ENCODE results near the gene BMP7. TPM values are rescaled to one million over a fixed set of nuclear protein-coding genes. Genes with fewer than 3 reads are reported as not detected.
"Not testable (repeated sequence)": the region's sequence is repeated elsewhere in the genome, so short reads cannot be mapped to it uniquely, and the experiment has no call there.

The BMP7 gene
- total RNA-seq, 1 experiment from 2014 or later = not detected

DNA sequence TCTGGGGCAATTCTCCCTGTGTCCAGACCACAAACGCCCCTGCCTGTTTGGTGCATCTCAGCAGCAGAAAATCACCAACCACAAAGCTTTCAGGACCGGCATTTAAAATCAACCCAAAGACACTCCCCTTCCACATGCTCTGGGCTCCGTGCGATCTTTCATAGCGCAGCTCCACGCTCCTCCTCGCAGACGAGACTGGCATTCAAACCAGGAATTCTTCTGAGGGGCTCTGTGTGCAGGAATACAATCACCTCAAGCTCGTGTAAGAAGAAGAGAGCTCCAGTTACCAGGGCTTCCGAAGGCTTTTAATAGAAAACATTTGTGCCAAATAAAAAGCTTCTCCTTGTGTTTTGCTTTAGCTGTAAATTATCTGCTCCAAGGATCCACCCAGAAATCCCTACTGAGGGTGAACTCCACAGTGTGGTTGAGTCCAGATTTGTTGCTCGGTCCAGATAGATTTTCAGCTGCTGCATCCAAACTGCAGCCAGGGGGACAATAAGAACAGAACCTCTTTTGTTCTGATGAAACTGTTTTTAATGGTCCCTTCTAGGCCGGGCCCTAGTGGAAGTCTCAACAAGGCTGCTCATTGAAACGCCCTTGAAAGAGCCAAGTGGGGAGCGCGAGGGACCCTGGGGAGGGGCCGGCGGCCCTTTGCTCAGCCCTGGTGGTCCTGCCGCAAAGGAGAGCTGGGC is 16.4 kb upstream of the BMP7 start:
- H3K27ac Mint-ChIP-seq (ENCODE audit: low read depth, unreplicated experiment) = no peak overlapping the region
- intact Hi-C loops (cut with micrococcal nuclease) = no loop called here
- no peak for DNase-seq (ENCODE audit: unreplicated experiment)
- CTCF ChIA-PET = interaction anchor here (0.6 to 1.1 kb wide), 3 partner anchors 27 to 733 kb away, joined by 3 to 5 read pairs (median 4); no protein-coding TSS in a partner anchor
- H3K4me3 Mint-ChIP-seq (ENCODE audit: unreplicated experiment) = no peak overlapping the region
- H3K9me3 Mint-ChIP-seq (ENCODE audit: unreplicated experiment) = no peaks in the 10 kb centered on the region
- H3K4me1 Mint-ChIP-seq (ENCODE audit: insufficient read depth, unreplicated experiment) = no peaks in the 10 kb centered on the region
- no peaks in the 10 kb centered on the region for H3K36me3 Mint-ChIP-seq (ENCODE audit: insufficient read depth, unreplicated experiment)
- no TSS peak for BruUV-seq (replicated peaks)
- POLR2A ChIA-PET = interaction anchor here (1.4 kb wide), 1 partner anchor 11 kb away, joined by 3 read pairs; no protein-coding TSS in a partner anchor
- H3K27me3 Mint-ChIP-seq (ENCODE audit: insufficient read depth, unreplicated experiment) = peaks cover 60% of the 10 kb centered on the region
- TF ChIP-seq, protein P1, sequence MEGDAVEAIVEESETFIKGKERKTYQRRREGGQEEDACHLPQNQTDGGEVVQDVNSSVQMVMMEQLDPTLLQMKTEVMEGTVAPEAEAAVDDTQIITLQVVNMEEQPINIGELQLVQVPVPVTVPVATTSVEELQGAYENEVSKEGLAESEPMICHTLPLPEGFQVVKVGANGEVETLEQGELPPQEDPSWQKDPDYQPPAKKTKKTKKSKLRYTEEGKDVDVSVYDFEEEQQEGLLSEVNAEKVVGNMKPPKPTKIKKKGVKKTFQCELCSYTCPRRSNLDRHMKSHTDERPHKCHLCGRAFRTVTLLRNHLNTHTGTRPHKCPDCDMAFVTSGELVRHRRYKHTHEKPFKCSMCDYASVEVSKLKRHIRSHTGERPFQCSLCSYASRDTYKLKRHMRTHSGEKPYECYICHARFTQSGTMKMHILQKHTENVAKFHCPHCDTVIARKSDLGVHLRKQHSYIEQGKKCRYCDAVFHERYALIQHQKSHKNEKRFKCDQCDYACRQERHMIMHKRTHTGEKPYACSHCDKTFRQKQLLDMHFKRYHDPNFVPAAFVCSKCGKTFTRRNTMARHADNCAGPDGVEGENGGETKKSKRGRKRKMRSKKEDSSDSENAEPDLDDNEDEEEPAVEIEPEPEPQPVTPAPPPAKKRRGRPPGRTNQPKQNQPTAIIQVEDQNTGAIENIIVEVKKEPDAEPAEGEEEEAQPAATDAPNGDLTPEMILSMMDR (IDR thresholded peaks at IDR 0.05; ENCODE audit: unreplicated experiment) = no peak

DNA sequence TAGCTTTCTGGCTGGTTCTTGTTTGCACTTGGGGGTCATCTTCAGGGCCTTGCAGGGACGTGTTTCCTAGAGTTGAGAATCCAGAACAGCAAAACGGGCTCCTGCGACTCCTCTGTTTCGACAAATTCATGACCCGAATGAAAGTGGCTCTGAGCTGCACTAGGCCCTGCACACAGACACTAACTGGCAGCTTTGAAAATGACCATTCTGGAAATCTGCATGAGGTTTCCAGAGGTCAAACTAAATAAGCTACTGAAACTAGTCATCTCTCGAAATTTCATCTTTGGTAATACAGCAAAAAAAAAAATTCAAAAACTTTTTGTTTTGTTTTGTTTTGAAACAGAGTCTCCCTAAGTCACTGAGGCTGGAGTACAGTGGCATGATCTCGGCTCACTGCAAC is 15.5 kb upstream of the BMP7 start:
- H3K27ac Mint-ChIP-seq (ENCODE audit: low read depth, unreplicated experiment) = no peak overlapping the region
- no peaks in the 10 kb centered on the region for H3K36me3 Mint-ChIP-seq (ENCODE audit: insufficient read depth, unreplicated experiment)
- H3K4me1 Mint-ChIP-seq (ENCODE audit: insufficient read depth, unreplicated experiment) = no peaks in the 10 kb centered on the region
- H3K9me3 Mint-ChIP-seq (ENCODE audit: unreplicated experiment) = no peaks in the 10 kb centered on the region
- DNase-seq (ENCODE audit: unreplicated experiment) = no peak
- intact Hi-C loops (cut with micrococcal nuclease) = no loop called here
- H3K27me3 Mint-ChIP-seq (ENCODE audit: insufficient read depth, unreplicated experiment) = peaks cover 60% of the 10 kb centered on the region
- ChIA-PET POLR2A (interaction anchor here (1.4 kb wide), 1 partner anchor 12 kb away, joined by 3 read pairs; no protein-coding TSS in a partner anchor), CTCF (interaction anchor here (0.6 to 1.1 kb wide), 2 partner anchors 192 to 732 kb away, joined by 4 to 5 read pairs; no protein-coding TSS in a partner anchor)
- BruUV-seq (replicated peaks) = no TSS peak
- TF ChIP-seq, protein P1 (IDR thresholded peaks at IDR 0.05; ENCODE audit: unreplicated experiment) = no peak
- H3K4me3 Mint-ChIP-seq (ENCODE audit: unreplicated experiment) = no peak overlapping the region

DNA sequence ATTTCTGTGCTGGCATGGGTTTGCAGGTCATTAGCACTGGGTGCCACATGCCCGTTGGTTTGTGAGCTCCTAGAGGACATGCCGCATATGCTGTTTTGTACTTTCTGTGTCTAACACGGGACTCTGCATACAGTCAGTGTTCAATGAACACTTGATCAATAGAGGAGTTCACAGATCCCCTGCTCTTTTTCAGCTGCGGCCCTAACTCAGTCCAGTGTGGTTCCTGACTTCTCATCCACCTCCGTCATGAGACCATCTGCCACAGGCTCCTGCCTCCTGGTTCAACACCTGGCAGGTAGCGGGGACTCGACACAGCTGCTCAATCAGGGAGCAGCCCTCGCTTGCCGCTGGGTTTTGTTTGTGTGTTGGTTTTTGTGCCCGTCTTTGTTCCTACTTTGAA is 13.8 kb upstream of the BMP7 start:
- H3K9me3 Mint-ChIP-seq (ENCODE audit: unreplicated experiment) = no peaks in the 10 kb centered on the region
- no peak overlapping the region for H3K27ac Mint-ChIP-seq (ENCODE audit: low read depth, unreplicated experiment)
- TF ChIP-seq, protein P1 (IDR thresholded peaks at IDR 0.05; ENCODE audit: unreplicated experiment) = no peak
- H3K27me3 Mint-ChIP-seq (ENCODE audit: insufficient read depth, unreplicated experiment) = peaks cover 65% of the 10 kb centered on the region
- H3K36me3 Mint-ChIP-seq (ENCODE audit: insufficient read depth, unreplicated experiment) = no peaks in the 10 kb centered on the region
- peaks cover 7% of the 10 kb centered on the region for H3K4me1 Mint-ChIP-seq (ENCODE audit: insufficient read depth, unreplicated experiment)
- DNase-seq (ENCODE audit: unreplicated experiment) = no peak
- CTCF ChIA-PET = interaction anchor here (0.6 to 1.1 kb wide), 3 partner anchors 17 to 52 kb away, joined by 3 to 6 read pairs (median 5); no protein-coding TSS in a partner anchor
- no peak overlapping the region for H3K4me3 Mint-ChIP-seq (ENCODE audit: unreplicated experiment)
- intact Hi-C loops (cut with micrococcal nuclease) = no loop called here
- BruUV-seq (replicated peaks) = no TSS peak
- POLR2A ChIA-PET = no interaction called here

DNA sequence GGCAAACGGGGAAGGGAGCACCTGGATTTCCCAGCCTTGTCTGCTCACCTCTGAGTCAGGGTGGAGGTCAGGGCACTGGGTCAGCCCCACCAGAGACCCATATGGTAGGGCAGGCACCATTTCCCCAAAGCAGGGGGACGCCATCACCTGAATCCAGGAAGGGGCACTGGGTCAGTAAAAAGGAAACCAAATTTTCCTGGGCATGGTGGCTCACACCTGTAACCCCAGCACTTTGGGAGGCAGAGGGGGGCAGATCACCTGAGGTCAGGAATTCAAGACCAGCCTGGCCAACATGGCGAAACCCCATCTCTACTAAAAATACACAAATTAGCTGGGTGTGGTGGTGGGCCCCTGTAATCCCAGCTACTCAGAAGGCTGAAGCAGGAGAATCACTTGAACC is 13.1 kb upstream of the BMP7 start:
- BruUV-seq (replicated peaks); H3K36me3 Mint-ChIP-seq (ENCODE audit: insufficient read depth, unreplicated experiment); H3K9me3 Mint-ChIP-seq (ENCODE audit: unreplicated experiment); H3K4me1 Mint-ChIP-seq (ENCODE audit: insufficient read depth, unreplicated experiment); H3K27ac Mint-ChIP-seq (ENCODE audit: low read depth, unreplicated experiment); POLR2A ChIA-PET; H3K4me3 Mint-ChIP-seq (ENCODE audit: unreplicated experiment); DNase-seq (ENCODE audit: unreplicated experiment): not testable (repeated sequence)
- CTCF ChIA-PET = interaction anchor here (0.6 to 1.1 kb wide), 2 partner anchors 44 to 53 kb away, joined by 5 to 6 read pairs; no protein-coding TSS in a partner anchor
- intact Hi-C loops (cut with micrococcal nuclease) = loop anchor here (10.0 kb wide), 1 partner anchor 185 kb away; no protein-coding TSS in a partner anchor
- peaks cover 64% of the 10 kb centered on the region for H3K27me3 Mint-ChIP-seq (ENCODE audit: insufficient read depth, unreplicated experiment)
